H1 (cell line): ENCODE data around the gene SRSF3. TPM values are rescaled to one million over a fixed set of nuclear protein-coding genes. Genes with fewer than 3 reads are reported as not detected.

Source experiments
- ASH2L ChIP-seq: fragments of 200-600, 300-600 bp; sonication (generic); IDR thresholded peaks from one replicate; pipeline ENCODE4 v1.7.1; 2017; ENCODE audit warnings: low read length
- KDM4A ChIP-seq: IDR thresholded peaks from one replicate; pipeline ENCODE4 v1.7.1; 2012; ENCODE audit warnings: low read depth, mild to moderate bottlenecking, moderate library complexity, low read length, inconsistent platforms; ENCODE audit not compliant: severe bottlenecking
- POU5F1 ChIP-seq: IDR thresholded peaks from 2 replicates; pipeline ENCODE4 v1.6.1; 2011; ENCODE audit warnings: low read depth, mild to moderate bottlenecking, low read length, moderate library complexity
- SP4 ChIP-seq: IDR thresholded peaks from 2 replicates; pipeline ENCODE4 v1.6.1; 2012; ENCODE audit warnings: low read length, inconsistent platforms
- polyA plus RNA-seq, 7 experiments: library from polyadenylated mRNA; depleted of rRNA in 3 of 7; stranded (reverse) in 5 of 7; unstranded in 2 of 7; fragments of >200 nt in 5 of 7; fragments of 200-250 nt in 2 of 7; gene quantifications; 1 replicate in 5 of 7; 2 replicates in 1 of 7; 4 replicates in 1 of 7; pipeline versions ENCODE4 v1.2.1 to v1.2.3, GENCODE V29; 2011 to 2013; ENCODE audit warnings: missing spikeins in 2 of 7, mixed read lengths in 2 of 7
- total RNA-seq: library from RNA; stranded (reverse); fragmentation: NEBNext Ultra II Directional; extraction: Animal tissue kit (Norgen Biotek cat#: 25700); gene quantifications from 2 replicates; pipeline ENCODE4 v1.2.1, GENCODE V29; 2021

SRSF3 gene
- total and polyA plus RNA-seq, 2 of the 8 experiments (the other 6 are each of a cell fraction or from before 2014, with no cell fraction given), result 471 to 689 TPM

DNA sequence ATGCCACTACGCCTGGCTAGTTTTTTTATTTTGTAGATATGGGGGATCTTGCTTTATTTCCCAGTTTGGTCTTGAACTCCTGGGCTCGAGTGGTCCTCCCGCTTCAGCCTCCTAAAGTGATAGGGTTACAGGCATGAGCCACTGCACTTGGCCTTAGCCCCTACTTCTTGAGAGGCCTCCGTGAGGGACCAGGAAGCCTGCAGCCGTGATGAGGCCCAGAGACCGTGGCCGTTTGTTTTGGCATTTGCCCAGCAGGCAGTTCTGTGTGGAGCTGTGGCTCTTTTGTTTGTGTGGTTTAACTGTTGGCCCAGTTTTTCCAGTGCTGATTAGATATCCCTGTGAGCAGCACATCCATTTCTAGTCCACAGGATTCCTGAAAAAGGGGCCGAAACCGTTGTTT is 39.8 kb downstream of the SRSF3 start (continued):
- no peak for TF ChIP-seq POU5F1
- TF ChIP-seq SP4, result no peak
- no peak for TF ChIP-seq ASH2L
- TF ChIP-seq KDM4A, result no peak
